GM23338 (cell line): ENCODE measurements around the gene DR1. TPM values are rescaled to one million over a fixed set of nuclear protein-coding genes. Genes with fewer than 3 reads are reported as not detected.

Experiments used
- CTCF ChIP-seq, 2 experiments: fragments of 200-600 bp in 1 of 2; sonication (generic) in 1 of 2; conservative IDR thresholded peaks; 2 replicates each; pipeline versions ENCODE4 v1.5.1 to v1.6.1; 2016 to 2017; ENCODE audit warnings: antibody characterized with exemption in 2 of 2, low read depth in 2 of 2, mild to moderate bottlenecking in 2 of 2, moderate library complexity in 1 of 2
- NANOG ChIP-seq: IDR thresholded peaks from 2 replicates; pipeline ENCODE4 v1.6.1; 2016; ENCODE audit warnings: antibody characterized with exemption, borderline replicate concordance
- ZNF331 ChIP-seq: fragments of 250-450 bp; sonication (Bioruptor Pico); IDR thresholded peaks from 2 replicates; pipeline ENCODE4 v1.5.0; 2020; ENCODE audit warnings: low read depth, mild to moderate bottlenecking, moderate library complexity
- polyA plus RNA-seq: library from polyadenylated mRNA; unstranded; fragments of >200 nt; fragmentation: Nextera tagmentation; extraction: Ambion mirVana; gene quantifications from 2 replicates; pipeline ENCODE4 v1.2.1, GENCODE V29; 2016
- total RNA-seq: library from RNA; depleted of rRNA; stranded (reverse); fragments of >200 nt; shearing (Covaris generic); gene quantifications from 2 replicates; pipeline ENCODE4 v1.2.3, GENCODE V29; 2014
- TF ChIP-seq, protein P1 (sequence below): IDR thresholded peaks from 2 replicates; pipeline ENCODE4 v1.6.1; 2016; ENCODE audit warnings: antibody characterized with exemption
- TF ChIP-seq, protein P2 (sequence below): fragments of 250-450 bp; sonication (Bioruptor Pico); IDR thresholded peaks from 2 replicates; pipeline ENCODE4 v1.5.0; 2020; ENCODE audit warnings: mild to moderate bottlenecking, moderate library complexity

Gene DR1
- total and polyA plus RNA-seq, 2 experiments from 2014 or later = 20.9 to 61.2 TPM

DNA sequence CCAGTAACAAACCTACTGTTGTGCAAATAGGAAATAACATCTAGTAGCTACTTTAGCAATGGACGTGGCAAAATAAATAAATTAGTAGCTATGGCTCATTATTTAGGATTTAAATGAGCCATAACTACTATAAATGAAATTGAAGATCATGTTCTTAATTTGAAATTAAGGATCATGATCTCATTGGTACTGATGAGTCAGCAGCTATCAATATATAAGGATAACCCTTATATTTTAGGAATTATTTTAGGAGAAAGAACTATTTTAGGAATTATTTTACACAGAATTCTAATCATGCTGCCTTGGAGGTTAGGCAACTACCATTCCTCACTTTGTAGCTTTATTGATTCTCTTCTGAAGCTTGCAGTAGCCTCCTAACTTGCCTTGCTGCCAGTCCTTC, 24.0 kb downstream of the DR1 start (continued):
- TF ChIP-seq, protein P1, sequence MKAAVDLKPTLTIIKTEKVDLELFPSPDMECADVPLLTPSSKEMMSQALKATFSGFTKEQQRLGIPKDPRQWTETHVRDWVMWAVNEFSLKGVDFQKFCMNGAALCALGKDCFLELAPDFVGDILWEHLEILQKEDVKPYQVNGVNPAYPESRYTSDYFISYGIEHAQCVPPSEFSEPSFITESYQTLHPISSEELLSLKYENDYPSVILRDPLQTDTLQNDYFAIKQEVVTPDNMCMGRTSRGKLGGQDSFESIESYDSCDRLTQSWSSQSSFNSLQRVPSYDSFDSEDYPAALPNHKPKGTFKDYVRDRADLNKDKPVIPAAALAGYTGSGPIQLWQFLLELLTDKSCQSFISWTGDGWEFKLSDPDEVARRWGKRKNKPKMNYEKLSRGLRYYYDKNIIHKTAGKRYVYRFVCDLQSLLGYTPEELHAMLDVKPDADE = no peak
- TF ChIP-seq NANOG = no peak
- TF ChIP-seq, protein P2, sequence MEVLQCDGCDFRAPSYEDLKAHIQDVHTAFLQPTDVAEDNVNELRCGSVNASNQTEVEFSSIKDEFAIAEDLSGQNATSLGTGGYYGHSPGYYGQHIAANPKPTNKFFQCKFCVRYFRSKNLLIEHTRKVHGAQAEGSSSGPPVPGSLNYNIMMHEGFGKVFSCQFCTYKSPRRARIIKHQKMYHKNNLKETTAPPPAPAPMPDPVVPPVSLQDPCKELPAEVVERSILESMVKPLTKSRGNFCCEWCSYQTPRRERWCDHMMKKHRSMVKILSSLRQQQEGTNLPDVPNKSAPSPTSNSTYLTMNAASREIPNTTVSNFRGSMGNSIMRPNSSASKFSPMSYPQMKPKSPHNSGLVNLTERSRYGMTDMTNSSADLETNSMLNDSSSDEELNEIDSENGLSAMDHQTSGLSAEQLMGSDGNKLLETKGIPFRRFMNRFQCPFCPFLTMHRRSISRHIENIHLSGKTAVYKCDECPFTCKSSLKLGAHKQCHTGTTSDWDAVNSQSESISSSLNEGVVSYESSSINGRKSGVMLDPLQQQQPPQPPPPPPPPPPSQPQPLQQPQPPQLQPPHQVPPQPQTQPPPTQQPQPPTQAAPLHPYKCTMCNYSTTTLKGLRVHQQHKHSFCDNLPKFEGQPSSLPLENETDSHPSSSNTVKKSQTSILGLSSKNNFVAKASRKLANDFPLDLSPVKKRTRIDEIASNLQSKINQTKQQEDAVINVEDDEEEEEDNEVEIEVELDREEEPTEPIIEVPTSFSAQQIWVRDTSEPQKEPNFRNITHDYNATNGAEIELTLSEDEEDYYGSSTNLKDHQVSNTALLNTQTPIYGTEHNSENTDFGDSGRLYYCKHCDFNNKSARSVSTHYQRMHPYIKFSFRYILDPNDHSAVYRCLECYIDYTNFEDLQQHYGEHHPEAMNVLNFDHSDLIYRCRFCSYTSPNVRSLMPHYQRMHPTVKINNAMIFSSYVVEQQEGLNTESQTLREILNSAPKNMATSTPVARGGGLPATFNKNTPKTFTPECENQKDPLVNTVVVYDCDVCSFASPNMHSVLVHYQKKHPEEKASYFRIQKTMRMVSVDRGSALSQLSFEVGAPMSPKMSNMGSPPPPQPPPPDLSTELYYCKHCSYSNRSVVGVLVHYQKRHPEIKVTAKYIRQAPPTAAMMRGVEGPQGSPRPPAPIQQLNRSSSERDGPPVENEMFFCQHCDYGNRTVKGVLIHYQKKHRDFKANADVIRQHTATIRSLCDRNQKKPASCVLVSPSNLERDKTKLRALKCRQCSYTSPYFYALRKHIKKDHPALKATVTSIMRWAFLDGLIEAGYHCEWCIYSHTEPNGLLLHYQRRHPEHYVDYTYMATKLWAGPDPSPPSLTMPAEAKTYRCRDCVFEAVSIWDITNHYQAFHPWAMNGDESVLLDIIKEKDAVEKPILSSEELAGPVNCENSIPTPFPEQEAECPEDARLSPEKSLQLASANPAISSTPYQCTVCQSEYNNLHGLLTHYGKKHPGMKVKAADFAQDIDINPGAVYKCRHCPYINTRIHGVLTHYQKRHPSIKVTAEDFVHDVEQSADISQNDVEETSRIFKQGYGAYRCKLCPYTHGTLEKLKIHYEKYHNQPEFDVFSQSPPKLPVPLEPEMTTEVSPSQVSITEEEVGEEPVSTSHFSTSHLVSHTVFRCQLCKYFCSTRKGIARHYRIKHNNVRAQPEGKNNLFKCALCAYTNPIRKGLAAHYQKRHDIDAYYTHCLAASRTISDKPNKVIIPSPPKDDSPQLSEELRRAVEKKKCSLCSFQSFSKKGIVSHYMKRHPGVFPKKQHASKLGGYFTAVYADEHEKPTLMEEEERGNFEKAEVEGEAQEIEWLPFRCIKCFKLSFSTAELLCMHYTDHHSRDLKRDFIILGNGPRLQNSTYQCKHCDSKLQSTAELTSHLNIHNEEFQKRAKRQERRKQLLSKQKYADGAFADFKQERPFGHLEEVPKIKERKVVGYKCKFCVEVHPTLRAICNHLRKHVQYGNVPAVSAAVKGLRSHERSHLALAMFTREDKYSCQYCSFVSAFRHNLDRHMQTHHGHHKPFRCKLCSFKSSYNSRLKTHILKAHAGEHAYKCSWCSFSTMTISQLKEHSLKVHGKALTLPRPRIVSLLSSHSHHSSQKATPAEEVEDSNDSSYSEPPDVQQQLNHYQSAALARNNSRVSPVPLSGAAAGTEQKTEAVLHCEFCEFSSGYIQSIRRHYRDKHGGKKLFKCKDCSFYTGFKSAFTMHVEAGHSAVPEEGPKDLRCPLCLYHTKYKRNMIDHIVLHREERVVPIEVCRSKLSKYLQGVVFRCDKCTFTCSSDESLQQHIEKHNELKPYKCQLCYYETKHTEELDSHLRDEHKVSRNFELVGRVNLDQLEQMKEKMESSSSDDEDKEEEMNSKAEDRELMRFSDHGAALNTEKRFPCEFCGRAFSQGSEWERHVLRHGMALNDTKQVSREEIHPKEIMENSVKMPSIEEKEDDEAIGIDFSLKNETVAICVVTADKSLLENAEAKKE (CRISPR knock-in tag) = no peak
- no peak for TF ChIP-seq ZNF331 (CRISPR knock-in tag)
- TF ChIP-seq CTCF (conservative IDR thresholded peaks at IDR 0.05; ENCODE audit: low read depth in 2 of 2) = no peak
